Epithelial cell of proximal tubule (primary cell): ENCODE data around the gene BPIFB6. TPM values are rescaled to one million over a fixed set of nuclear protein-coding genes. Genes with fewer than 3 reads are reported as not detected.

ENCODE experiments used
- DNase-seq: peaks from one replicate; pipeline ENCODE4 v3.0.0-alpha.2; 2011; ENCODE audit warnings: low read depth
- H3K4me3 ChIP-seq: 2 replicates; pipeline ENCODE4 v1.5.1; 2011; ENCODE audit warnings: low read depth, mild to moderate bottlenecking, low read length
- CTCF ChIP-seq: conservative IDR thresholded peaks from 2 replicates; pipeline ENCODE4 v1.5.1; 2012; ENCODE audit warnings: low read depth, mild to moderate bottlenecking, low read length
- total RNA-seq: library from RNA; depleted of rRNA; stranded (reverse); fragments of >200 nt; gene quantifications from 2 replicates; pipeline ENCODE4 v1.2.3, GENCODE V29; 2015

BPIFB6 gene
- total RNA-seq, 1 donor from 2014 or later: not detected

DNA sequence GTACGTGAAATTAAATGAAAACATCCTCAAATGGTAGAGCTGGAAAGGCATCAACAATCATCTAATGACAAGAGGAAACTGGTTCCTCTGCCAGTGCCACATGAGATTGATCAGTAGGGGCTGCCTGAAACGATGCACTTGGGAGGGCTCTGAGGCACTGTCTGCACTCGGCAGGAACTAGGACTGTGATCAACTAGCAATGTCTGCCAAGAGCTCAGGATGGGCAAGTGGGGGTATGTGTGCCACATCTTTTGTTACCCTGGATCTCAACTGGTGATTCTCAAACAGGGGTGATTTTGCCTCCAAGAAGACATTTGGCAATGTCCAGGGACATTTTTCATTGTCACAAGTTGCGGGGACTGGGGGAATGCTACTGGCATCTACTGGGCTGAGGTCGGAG lies 1.9 kb downstream of the BPIFB6 start:
- no peak for DNase-seq
- TF ChIP-seq CTCF: no peak
- no peak overlapping the region for H3K4me3 ChIP-seq

DNA sequence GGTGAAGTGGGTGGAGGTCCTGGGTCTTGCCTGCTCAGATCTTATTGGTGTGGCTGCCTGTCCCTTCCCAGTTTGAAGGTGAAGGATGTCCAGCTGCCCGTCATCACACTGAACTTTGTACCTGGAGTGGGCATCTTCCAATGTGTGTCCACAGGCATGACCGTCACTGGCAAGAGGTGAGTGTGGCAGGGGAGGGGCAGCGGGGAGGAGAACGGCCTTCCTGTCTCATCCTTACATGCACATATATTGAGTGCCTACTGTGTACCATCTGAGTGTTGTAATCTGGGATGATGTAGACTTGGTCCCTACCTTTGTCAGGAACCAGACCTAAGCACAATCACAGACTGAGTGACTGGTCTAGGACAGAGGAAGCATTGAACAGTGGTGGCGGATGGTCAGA lies 2.7 kb downstream of the BPIFB6 start:
- TF ChIP-seq CTCF: no peak
- H3K4me3 ChIP-seq: no peak overlapping the region
- no peak for DNase-seq

GRCh38 chr20:33034901-33035492 lies 3.5 kb downstream of the BPIFB6 start:
- TF ChIP-seq CTCF: no peak
- no peak overlapping the region for H3K4me3 ChIP-seq
- no peak for DNase-seq

DNA sequence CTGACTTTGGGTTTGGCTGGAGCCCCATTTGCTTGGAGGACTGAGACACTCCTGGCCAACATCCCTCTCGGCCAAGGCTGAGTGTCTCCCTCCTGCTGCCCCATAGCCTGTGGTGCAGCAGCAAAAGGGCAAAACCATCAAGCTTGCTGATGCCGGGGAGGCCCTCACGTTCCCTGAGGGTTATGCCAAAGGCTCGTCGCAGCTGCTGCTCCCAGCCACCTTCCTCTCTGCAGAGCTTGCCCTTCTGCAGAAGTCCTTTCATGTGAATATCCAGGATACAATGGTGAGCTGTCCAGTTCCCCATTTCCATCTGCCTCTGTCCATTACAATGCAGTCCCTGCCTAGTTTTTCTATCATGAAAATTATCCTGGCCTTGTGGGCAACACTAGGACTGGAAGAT lies 6.0 kb downstream of the BPIFB6 start:
- no peak for TF ChIP-seq CTCF
- no peak overlapping the region for H3K4me3 ChIP-seq
- no peak for DNase-seq

DNA sequence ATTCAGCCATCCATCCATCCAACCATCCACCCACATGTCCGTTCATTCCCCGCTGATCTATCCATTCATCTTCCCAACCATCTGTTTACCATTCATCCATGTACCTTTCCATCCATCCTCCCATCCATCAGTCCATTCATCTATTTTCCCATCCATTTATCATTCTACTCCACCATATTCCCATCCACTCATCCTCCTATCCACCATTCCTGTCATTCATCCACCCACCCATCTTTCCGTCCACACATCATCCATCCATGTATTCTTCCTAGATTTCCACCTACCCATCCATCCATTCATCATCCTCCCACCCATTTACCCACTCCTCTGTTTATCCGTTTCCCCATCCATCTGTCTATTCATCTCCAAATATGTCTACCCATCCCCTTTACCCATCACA lies 6.8 kb downstream of the BPIFB6 start:
- no peak overlapping the region for H3K4me3 ChIP-seq
- DNase-seq: no peak
- no peak for TF ChIP-seq CTCF

GRCh38 chr20:33042430-33042829 lies 11.0 kb downstream of the BPIFB6 start:
- no peak for DNase-seq
- TF ChIP-seq CTCF: no peak
- no peak overlapping the region for H3K4me3 ChIP-seq

- no peak overlapping the region for H3K4me3 ChIP-seq
- no peak for TF ChIP-seq CTCF
- DNase-seq: no peak
Observed at GRCh38 chr20:33042983-33043730, 11.7 kb downstream of the BPIFB6 start.
